Measurements from ENCODE around the gene SPATA16.

DNA sequence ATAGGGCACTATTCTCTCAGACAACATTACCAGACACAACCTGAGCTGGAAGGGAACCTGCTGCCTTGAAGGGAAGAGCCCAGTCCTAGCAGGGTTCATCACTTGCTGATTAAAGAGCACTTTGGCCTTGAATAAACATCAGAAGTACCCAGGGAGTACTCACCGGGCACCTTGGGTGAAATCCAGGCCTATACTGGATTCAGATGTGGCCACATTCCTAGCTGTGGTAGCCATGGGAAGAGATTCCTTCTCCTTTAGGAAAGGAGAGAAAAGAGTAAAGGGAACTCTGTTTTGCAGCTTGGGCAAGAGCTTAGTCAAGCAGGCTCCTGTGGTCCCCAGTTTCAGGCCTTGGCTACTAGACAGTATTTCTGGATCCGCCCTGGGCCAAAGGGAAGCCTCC lies 195.0 kb downstream of the SPATA16 start:
- TF ChIP-seq, protein P1, sequence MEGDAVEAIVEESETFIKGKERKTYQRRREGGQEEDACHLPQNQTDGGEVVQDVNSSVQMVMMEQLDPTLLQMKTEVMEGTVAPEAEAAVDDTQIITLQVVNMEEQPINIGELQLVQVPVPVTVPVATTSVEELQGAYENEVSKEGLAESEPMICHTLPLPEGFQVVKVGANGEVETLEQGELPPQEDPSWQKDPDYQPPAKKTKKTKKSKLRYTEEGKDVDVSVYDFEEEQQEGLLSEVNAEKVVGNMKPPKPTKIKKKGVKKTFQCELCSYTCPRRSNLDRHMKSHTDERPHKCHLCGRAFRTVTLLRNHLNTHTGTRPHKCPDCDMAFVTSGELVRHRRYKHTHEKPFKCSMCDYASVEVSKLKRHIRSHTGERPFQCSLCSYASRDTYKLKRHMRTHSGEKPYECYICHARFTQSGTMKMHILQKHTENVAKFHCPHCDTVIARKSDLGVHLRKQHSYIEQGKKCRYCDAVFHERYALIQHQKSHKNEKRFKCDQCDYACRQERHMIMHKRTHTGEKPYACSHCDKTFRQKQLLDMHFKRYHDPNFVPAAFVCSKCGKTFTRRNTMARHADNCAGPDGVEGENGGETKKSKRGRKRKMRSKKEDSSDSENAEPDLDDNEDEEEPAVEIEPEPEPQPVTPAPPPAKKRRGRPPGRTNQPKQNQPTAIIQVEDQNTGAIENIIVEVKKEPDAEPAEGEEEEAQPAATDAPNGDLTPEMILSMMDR (IDR thresholded peaks at IDR 0.05), result no peak
- no peak for TF ChIP-seq POLR2A (IDR thresholded peaks at IDR 0.05)

Measured in testis (tissue), 2 donors.